ENCODE data around the gene HHATL. TPM values are rescaled to one million over a fixed set of nuclear protein-coding genes. Genes with fewer than 3 reads are reported as not detected.
A peak's percentile ranks its signal among the peaks of the same experiment; 100 is the strongest.

HHATL gene
- total and polyA plus RNA-seq, 2 of the 8 experiments (the other 6 are each of a cell fraction or from before 2014, with no cell fraction given): 0.18 TPM; not detected in 1

DNA sequence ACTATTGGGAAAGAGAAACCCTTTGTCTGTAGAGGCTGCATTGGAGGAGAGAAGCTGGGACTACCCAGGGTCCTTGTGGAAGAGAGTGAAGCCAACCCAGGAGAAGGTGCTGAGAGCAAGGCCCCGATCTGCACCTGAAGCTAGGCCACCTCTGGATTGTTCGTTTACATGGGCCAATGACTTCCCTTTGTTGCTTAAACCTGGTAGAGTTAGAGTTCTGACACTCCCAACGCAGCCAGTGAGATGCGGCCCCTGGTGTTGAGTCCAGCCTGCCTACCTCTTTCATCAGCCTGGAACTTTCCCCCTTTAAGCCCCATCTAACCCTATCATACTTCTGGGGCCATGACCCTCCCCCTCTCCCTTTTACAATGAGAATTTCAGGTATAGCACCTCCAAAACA, 39.7 kb upstream of the HHATL start:
- no peak overlapping the region for H3K18ac ChIP-seq (ENCODE audit: extremely low read depth, low read length)
- DNase-seq (ENCODE audit: low read depth in 1 of 2, low spot score in 2 of 2): peak in 1 of 2 experiments; percentile 31
- no peaks in the 10 kb centered on the region for H3K23me2 ChIP-seq (ENCODE audit: low read depth, low read length)
- H3K27me3 ChIP-seq (replicated peaks in 1 of 4; ENCODE audit: control insufficient read depth in 3 of 4, extremely low read depth in 1 of 4, insufficient read depth in 3 of 4, low read length in 3 of 4): no peaks in the 10 kb centered on the region; a peak in 2 of 7 replicates
- no peak overlapping the region for H4K5ac ChIP-seq (ENCODE audit: insufficient read length, low read depth, low read length)
- H2BK12ac ChIP-seq (ENCODE audit: low read depth, low read length): no peak overlapping the region
- CTCF ChIA-PET (ENCODE audit: partially characterized antibody): interaction anchor here (1.0 to 5.9 kb wide), 10 partner anchors 9 to 194 kb away, joined by 3 to 53 read pairs (median 6); no protein-coding TSS in a partner anchor
- POLR2A ChIA-PET (ENCODE audit: partially characterized antibody): no interaction called here
- H2BK120ac ChIP-seq (replicated peaks; ENCODE audit: low read depth, low read length): no peak overlapping the region
- H3K4me2 ChIP-seq (ENCODE audit: insufficient read depth in 1 of 2, low read depth in 2 of 2, low read length in 2 of 2): no peak overlapping the region
- H3K14ac ChIP-seq (ENCODE audit: insufficient read length): no peak overlapping the region
- H3K79me1 ChIP-seq (ENCODE audit: low read depth, low read length): no peaks in the 10 kb centered on the region
- no peaks in the 10 kb centered on the region for H3K79me2 ChIP-seq (ENCODE audit: control insufficient read depth in 1 of 2, insufficient read depth in 2 of 2, low read length in 2 of 2)
- H3K27ac ChIP-seq (ENCODE audit: low read depth, low read length): no peak overlapping the region
- H4K91ac ChIP-seq (replicated peaks; ENCODE audit: insufficient read length, low read length): no peak overlapping the region
- 85% methylated on average over 4 of the region's 4 CpGs; no CpG with 5 or more reads in 1 of the 2 experiments for whole genome bisulfite sequencing, 2 experiments (ENCODE audit: extremely low coverage in 1 of 2, insufficient coverage in 1 of 2, insufficient read length in 1 of 2, insufficient replicate concordance in 2 of 2, low coverage in 1 of 2, low lambda C conversion rate in 2 of 2, missing lambda C conversion rate in 1 of 2)
- no peak overlapping the region for H4K8ac ChIP-seq (ENCODE audit: extremely low read depth, insufficient read depth, low read length)
- H3K4ac ChIP-seq (replicated peaks; ENCODE audit: insufficient read length, low read depth, low read length): no peak overlapping the region
- no peak overlapping the region for H2AFZ ChIP-seq (ENCODE audit: low read length)
- no peak for FAIRE-seq
- no peak overlapping the region for H2BK20ac ChIP-seq (ENCODE audit: low read length)
- no peak overlapping the region for H3K56ac ChIP-seq (replicated peaks; ENCODE audit: insufficient read length, low read depth, low read length)
- no peak overlapping the region for H3K23ac ChIP-seq (ENCODE audit: insufficient read length)
- H3K4me3 ChIP-seq (ENCODE audit: extremely low read depth in 1 of 4, insufficient read depth in 2 of 4, low read depth in 3 of 4, low read length in 4 of 4): no peak overlapping the region
- no peak overlapping the region for H3K9ac ChIP-seq (replicated peaks in 1 of 4; ENCODE audit: extremely low read depth in 1 of 4, low read depth in 3 of 4, low read length in 3 of 4)
- H2BK15ac ChIP-seq (ENCODE audit: low read length): no peak overlapping the region
- peaks cover 0 to 8% (median 4%) of the 10 kb centered on the region in 4 experiments; a peak in 4 of 7 replicates for H3K4me1 ChIP-seq (replicated peaks in 1 of 4; ENCODE audit: control insufficient read depth in 3 of 4, insufficient read depth in 4 of 4, low read length in 3 of 4)
- peaks cover 0 to 2% of the 10 kb centered on the region in 2 experiments for H4K20me1 ChIP-seq (replicated peaks in 1 of 2; ENCODE audit: control insufficient read depth in 1 of 2, insufficient read depth in 2 of 2, low read length in 2 of 2)
- no peaks in the 10 kb centered on the region for H3K9me3 ChIP-seq (ENCODE audit: insufficient read depth in 2 of 2, low read depth in 1 of 2, low read length in 1 of 2)
- no peak for TF ChIP-seq SAP30 (IDR thresholded peaks at IDR 0.05; ENCODE audit: insufficient read depth, insufficient replicate concordance, low read length)
- TF ChIP-seq POLR2A (IDR thresholded peaks at IDR 0.05; ENCODE audit: control extremely low read depth in 1 of 2, low read depth in 2 of 2, low read length in 2 of 2): no peak
- TF ChIP-seq, protein P1, sequence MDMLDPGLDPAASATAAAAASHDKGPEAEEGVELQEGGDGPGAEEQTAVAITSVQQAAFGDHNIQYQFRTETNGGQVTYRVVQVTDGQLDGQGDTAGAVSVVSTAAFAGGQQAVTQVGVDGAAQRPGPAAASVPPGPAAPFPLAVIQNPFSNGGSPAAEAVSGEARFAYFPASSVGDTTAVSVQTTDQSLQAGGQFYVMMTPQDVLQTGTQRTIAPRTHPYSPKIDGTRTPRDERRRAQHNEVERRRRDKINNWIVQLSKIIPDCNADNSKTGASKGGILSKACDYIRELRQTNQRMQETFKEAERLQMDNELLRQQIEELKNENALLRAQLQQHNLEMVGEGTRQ (IDR thresholded peaks at IDR 0.05; ENCODE audit: low read length): no peak
- TF ChIP-seq, protein P2, sequence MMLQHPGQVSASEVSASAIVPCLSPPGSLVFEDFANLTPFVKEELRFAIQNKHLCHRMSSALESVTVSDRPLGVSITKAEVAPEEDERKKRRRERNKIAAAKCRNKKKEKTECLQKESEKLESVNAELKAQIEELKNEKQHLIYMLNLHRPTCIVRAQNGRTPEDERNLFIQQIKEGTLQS (IDR thresholded peaks at IDR 0.05; ENCODE audit: insufficient read depth, low read depth, low read length): no peak
- no peak overlapping the region for H2AK5ac ChIP-seq (ENCODE audit: low read depth, low read length)
- no peak overlapping the region for H2BK5ac ChIP-seq (ENCODE audit: low read depth, low read length)
- H3K36me3 ChIP-seq (ENCODE audit: control insufficient read depth in 2 of 4, insufficient read depth in 4 of 4, low read length in 3 of 4): no peaks in the 10 kb centered on the region
